ENCODE data around the gene DOC2A.
"Not testable (repeated sequence)": the region's sequence is repeated elsewhere in the genome, so short reads cannot be mapped to it uniquely, and the experiment has no call there.

The DOC2A gene

DNA sequence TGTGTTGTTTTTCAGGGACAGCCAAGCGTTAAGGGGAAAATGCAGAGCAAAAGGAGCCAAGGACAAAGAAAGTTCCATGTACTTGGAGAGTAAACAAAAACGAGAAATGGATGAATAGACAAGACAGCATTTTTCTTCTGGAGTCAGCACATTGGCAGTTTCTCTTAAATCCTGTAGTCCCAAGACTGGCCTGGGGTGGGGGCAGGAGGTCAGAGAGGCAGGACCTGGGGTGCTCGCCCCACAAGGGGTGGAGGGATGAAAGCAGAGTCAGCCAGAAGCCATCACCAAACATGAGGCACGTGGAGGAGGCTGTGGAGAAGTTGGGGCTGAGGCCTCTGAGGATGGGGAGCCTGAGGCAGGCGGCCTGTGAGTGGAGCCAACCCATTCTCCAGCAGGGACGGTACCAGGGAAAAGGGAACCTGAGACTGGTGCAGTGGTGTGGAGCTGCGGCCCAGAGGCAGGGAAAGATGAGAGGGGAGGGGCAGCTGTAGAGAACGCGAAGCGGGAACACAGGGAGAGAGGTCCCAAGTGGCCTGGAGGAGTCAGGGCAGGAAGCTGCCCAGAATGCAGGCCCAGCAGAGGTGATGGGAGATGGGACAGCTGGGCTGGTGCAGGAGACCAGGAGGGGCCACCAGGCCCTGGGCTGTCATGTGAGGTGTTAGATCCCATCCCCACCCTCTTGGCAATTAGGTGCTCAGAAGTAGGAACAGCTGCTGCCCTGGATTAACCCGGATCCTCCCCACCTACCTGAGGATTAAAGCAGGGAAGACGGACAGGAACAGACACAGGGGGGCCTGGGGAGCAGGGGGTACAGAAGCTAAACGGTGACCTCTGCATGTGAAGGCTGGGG lies 17.0 kb upstream of the DOC2A start:
- DNase-seq (ENCODE audit: low spot score) = no peak

- no peak for DNase-seq (ENCODE audit: low spot score)
Measured at GRCh38 chr16:30026449-30026848, 15.6 kb upstream of the DOC2A start.

DNA sequence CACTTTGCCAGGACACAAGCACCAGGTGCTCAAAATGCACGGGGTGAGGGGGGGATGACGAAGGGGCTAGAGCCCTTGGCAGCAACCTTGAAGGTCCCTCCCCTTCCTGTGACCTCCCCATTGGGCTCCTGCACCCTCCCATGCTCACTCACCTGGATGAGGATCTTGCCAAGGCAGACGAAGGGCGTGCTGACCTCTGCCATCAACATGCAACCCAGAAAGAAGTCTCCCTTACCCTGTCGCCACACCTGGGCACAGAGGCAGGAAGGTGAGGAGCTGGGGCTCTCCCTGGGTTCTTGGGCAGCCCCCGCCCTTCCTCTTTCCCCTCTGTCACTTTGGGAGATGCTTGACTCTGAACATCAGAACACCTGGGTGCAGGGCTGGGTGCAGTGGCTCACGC lies 14.7 kb upstream of the DOC2A start:
- DNase-seq (ENCODE audit: low spot score) = no peak

DNA sequence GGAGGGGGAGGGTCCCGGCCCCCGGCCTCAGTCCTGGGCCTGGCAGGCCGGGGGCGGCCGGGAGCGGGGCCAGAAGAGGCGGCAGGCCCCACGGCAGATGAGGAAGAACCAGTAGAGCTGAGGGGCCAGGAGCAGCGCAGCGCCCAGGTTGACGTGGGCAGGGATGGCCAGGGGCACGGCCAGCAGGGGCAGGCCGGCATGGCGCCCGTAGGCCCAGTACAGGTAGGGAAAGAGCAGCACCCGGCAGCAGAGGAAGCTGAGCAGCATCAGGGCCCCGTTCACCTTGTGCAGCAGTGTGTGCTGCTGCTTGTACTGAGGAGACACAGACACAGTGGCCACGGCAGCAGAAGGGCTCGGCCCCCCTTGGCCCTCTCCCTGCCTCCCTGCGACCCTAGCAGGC lies 14.3 kb upstream of the DOC2A start:
- DNase-seq (ENCODE audit: low spot score) = no peak

DNA sequence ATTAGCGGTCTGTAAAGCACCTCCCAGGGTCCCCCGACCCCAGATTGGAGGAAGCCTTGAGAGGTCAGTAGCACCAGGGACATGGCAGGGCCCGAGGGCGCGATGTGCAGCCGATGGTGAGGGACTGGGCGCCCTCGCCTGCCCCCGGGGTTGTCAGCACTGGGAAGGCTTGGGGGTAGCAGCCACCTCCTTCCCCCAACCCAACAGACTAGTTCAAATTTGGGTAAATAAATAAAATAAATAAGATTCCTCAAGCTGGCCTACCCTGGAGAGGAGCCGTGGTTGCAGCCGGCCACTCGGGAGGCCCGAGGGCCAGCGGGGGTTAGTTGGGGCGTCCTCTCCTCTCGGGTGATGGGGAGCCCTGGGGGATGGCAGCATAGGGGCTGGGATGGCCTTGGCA lies 13.6 kb upstream of the DOC2A start:
- no peak for DNase-seq (ENCODE audit: low spot score)

- no peak for DNase-seq (ENCODE audit: low spot score)
Measured at GRCh38 chr16:30023586-30023985, 12.8 kb upstream of the DOC2A start.

GRCh38 chr16:30022887-30023286 lies 12.1 kb upstream of the DOC2A start, which contains the start of gene C16orf92:
Gene C16orf92 (plus strand): TSS chr16:30023198. CDS start chr16:30023341, 143 bp downstream.
- DNase-seq (ENCODE audit: low spot score) = no peak

DNA sequence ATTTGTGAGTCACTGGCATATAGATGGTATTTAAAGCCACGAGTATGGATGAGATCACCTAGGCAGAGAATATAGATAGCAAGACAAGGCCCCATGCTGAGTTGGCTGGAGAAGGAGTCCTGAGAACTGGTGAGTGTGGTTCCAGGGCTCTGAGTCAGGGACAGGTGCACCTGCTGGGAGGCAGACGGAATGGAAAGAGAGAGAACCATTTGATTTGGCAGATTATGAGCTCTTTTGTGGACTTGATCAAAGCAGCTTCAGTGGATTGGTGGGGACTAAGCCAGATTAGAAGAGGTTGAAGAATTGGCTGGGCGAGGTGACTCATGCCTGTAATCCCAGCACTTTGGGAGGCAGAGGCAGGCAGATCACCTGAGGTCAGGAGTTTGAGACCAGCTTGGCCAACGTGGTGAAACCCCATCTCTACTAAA lies 7.9 kb upstream of the DOC2A start:
- no peak for DNase-seq (ENCODE audit: low spot score)

GRCh38 chr16:30017937-30018336 lies 7.1 kb upstream of the DOC2A start:
- DNase-seq (ENCODE audit: low spot score) = not testable (repeated sequence)

DNA sequence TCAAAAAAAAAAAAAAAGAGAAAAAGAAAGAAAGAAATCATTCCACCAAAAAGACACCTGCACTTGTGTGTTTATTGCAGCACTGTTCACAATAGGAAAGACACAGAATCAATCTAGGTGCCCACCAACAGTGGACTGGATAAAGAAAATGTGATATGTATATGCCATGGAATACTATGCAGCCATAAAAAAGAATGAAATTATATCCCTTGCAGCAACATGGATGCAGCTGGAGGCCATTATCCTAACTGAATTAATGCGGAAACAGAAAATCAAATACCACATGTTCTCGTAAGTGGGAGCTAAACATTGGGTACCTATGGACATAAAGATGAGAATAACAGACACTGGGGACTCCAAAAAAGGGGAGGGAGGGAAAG lies 6.4 kb upstream of the DOC2A start:
- DNase-seq (ENCODE audit: low spot score) = no peak

DNA sequence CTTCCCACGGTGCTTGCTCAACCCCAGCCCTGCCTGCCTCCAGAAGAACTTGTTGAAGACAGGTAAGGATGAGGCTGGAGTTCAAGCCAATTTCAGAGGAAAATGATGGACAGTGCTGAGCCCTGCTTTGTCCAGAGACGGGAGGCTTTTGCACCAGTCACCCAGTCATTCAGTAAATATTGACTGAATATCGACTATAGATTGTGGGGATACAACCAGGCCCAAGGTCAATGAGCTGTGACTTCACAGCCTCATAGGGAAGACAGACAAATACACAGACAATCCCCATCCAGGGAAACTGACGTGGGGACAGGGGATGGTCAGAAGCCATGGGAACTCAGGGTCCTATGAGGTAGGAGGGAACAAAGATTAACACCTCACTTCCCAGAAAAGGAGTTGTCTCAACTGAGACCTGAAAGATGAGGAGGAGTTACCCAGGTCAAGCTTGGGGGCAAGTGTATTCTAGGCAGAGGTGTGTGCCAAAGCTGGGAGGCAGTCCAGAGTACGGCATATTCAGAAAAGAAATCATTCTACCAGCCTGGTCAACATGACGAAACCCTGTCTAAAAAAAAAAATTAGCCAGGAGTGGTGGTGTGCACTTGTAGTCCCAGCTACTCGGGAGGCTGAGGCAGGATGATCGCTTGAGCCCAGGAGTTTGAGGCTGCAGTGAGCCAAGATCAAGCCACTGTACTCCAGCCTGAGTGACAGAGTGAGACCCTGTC lies 5.9 kb upstream of the DOC2A start:
- DNase-seq (ENCODE audit: low spot score) = no peak

- not testable (repeated sequence) for DNase-seq (ENCODE audit: low spot score)
Measured at GRCh38 chr16:30015450-30015849, 4.6 kb upstream of the DOC2A start.

DNA sequence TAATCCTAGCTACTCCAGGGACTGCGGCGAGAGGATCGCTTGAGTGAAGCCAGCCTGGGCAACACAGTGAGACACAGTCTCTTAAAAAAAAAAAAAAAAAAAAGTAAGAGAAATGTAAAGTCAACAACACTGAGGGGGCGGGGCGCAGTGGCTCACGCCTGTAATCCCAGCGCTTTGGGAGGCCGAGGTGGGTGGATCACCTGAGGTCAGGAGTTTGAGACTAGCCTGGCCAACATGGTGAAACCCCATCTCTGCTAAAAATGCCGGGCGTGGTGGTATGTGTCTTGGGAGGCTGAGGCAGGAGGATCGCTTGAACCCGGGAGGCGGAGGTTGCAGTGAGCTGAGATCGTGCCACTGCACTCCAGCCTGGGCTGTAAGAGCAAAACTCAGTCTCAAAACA lies 1.8 kb upstream of the DOC2A start:
- not testable (repeated sequence) for DNase-seq (ENCODE audit: low spot score)

GRCh38 chr16:30011714-30012504 lies 1.1 kb upstream of the DOC2A start:
- DNase-seq (ENCODE audit: low spot score) = no peak

DNA sequence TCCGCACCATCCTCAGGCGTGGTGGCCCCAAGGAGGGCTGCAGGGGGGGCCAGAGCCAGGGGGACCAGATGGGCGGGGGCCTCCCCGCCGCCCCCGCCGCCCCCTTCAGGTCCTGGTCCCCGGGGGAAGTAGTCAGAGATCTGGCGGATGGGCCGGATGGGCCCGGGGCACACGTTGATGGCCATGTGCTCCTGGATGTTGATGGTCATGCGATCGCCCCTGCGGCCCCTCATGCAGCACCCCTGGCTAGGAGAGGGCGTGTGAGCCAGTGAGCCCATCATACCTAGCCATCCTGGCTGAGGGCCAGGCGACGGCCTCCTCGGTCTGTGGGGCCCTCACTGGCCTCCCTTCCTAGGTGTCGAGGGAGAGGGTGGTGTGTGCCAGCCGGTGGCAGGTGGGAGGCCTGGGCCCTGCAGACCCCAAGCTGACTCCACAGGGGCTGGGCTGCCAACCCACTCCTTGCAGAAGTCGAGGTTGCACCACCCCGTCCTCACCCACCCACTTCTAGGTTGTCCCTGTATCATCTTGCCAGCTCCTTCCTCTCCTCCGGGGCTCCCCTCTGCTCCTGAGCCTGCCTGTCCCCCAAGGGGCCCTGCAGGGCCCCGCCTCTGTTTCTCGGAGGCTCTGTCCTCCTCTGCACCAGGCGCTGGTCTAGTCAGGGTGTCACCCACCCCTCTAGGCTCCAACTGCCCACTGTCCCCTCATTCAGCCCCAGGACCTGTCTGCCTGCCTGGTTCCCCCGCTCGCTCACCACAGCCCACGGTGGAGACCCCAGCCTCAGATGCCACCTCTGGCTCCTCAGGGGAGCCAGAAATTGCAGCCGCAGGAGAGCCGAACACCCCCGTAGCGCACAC lies 610 bp downstream of the DOC2A start:
- DNase-seq (ENCODE audit: low spot score) = no peak

DNA sequence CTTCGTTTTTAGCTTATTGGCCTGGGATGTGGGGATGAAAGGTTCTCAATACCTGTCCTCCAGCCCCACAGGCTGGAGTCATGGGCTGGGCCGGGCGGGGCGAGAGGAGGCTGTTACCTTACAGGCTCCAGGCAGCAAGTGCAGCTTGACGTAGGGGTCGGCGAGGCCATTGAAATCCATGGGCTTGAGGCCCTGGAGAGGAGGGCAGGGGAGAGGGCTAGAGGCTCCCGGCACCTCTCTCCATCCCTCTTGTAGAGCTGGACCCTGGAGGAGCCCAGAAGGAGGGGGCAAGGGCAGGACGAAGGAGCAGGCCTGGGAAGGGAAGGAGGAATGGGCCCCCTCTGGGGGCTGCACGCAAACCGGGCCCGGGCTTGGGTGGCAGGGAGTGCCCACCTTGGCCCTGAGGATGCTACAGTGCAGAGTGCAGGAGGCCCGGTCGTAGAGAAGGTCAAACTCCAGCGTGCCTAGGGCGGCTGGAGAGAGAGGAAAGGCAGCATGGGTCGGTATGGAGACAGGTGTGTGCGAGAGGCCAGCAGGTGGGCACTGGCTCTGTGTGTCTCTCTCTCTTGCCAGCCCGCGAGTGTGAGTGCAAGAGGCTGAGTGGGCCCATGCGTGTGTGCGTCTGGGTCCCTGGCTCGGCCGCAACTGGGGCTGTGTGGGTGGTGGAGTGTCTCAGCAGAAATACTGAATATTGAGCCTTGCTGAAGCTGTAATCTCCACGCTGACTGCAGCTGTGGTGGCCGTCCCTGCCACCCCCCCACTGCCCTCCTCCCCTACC lies 1.6 kb downstream of the DOC2A start:
- no peak for DNase-seq (ENCODE audit: low spot score)

- no peak for DNase-seq (ENCODE audit: low spot score)
Measured at GRCh38 chr16:30007378-30007895, 3.4 kb downstream of the DOC2A start.

DNA sequence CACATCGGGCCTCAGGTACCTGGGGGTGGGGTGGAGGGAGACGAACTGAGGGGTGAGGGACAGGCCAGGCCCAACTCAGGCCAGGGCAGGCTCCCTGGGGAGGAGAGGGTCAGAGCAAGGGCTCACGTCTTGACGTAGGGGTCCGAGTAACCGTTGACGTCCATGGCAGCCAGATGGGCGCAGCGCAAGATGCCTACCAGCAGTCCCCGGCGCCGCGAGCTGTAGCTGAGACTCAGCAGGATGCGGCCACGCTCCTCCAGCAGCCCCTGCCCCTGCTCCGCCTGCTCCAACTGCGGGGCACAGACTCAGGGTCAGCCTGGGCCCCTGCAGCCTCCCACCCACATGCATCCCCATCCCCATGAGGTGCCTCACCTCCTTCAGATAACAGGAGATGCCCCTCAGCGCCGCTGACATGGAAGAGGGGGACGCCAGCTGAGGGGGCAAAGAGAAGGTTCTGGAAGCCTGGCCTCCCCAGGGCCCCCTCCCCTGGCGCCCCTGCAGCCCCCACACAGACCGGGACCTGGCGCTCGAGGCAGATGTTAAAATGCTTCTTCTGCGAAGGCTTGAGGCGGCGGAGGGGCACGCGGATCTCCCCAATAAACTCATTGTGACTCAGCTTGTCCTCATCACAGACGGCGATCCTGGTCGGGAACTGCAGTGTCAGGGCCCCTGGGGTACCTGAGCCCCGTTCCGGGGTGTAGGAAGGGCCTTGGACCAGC lies 4.0 kb downstream of the DOC2A start:
- no peak for DNase-seq (ENCODE audit: low spot score)

DNA sequence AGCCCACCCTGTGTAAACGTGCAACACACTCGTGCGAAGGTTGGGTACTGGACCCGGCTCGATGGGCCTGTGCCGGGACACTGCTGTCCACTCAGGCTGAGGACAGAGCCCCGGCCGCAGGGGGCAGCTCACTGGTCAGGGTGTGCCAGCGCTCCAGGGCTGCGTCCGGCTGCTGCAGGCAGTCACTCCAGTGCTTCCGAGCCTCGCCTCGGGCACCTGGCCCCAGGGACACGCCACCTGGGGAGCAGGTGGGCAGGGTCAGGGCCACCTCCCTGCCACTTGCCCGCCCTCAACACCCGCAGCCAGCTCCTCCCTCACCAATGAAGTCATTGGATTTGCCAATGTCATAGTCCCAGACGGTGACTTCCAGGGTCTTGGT lies 4.7 kb downstream of the DOC2A start:
- no peak for DNase-seq (ENCODE audit: low spot score)

All from germinal center (tissue), 1 donor.